PC-3 (cell line): Measurements from ENCODE around the gene TMC5. TPM values are rescaled to one million over a fixed set of nuclear protein-coding genes. Genes with fewer than 3 reads are reported as not detected.

Experiments
- ATAC-seq: fragments of 200-7000 bp; cut with Tn5 transposase; 2 replicates; pipeline ENCODE4 v1.9.1; 2020; ENCODE audit warnings: mild to moderate bottlenecking, moderate library complexity
- BruUV-seq: library from RNA; stranded (reverse); fragments of 400-500 nt; replicated peaks from 2 replicates; lab custom pipeline; 2021; lab: Mats Ljungman, UMichigan
- CTCF ChIA-PET: fragments of 300-600 bp; sonication (Branson Sonifier 250); formaldehyde crosslinking; loops from one replicate; lab custom pipeline; 2022; ENCODE audit warnings: antibody characterized with exemption; lab: Charles Lee
- POLR2A ChIA-PET: fragments of 300-600 bp; sonication (Branson Sonifier 250); formaldehyde crosslinking; loops from one replicate; lab custom pipeline; 2022; ENCODE audit warnings: antibody characterized with exemption; ENCODE audit not compliant: unreplicated experiment; lab: Charles Lee
- DNase-seq: peaks from one replicate; pipeline ENCODE4 v3.0.0-alpha.2; 2015
- H2AFZ ChIP-seq: fragments of 300-600 bp; sonication (generic); 2 replicates; pipeline ENCODE4 v1.6.0; 2016; ENCODE audit warnings: antibody characterized with exemption, low read length
- H3F3A ChIP-seq: fragments of 300-600 bp; sonication (generic); one replicate; pipeline ENCODE4 v1.6.0; 2017; ENCODE audit warnings: antibody characterized with exemption, low read length, control low read depth, mild to moderate bottlenecking; ENCODE audit not compliant: unreplicated experiment
- H3K27ac ChIP-seq: fragments of 300-600 bp; sonication (generic); 2 replicates; pipeline ENCODE4 v1.5.1; 2016; ENCODE audit warnings: mild to moderate bottlenecking, low read length
- H3K27me3 ChIP-seq: fragments of 300-600 bp; sonication (generic); 2 replicates; pipeline ENCODE4 v1.6.1; 2016; ENCODE audit warnings: low read length, mixed read lengths
- H3K36me3 ChIP-seq: fragments of 300-600 bp; sonication (generic); 2 replicates; pipeline ENCODE4 v1.6.1; 2016; ENCODE audit warnings: low read depth, mixed run types, low read length, mixed read lengths
- H3K4me1 ChIP-seq: fragments of 300-600 bp; sonication (generic); 2 replicates; pipeline ENCODE4 v1.5.1; 2016; ENCODE audit warnings: low read length; ENCODE audit not compliant: insufficient read depth
- H3K4me2 ChIP-seq: fragments of 300-600 bp; sonication (generic); 2 replicates; pipeline ENCODE4 v1.6.0; 2016; ENCODE audit warnings: low read length
- H3K4me3 ChIP-seq: fragments of 300-600 bp; sonication (generic); 2 replicates; pipeline ENCODE4 v1.5.1; 2016; ENCODE audit warnings: mild to moderate bottlenecking, low read length, mixed read lengths
- H3K79me2 ChIP-seq: fragments of 300-600 bp; sonication (generic); 2 replicates; pipeline ENCODE4 v1.6.1; 2017; ENCODE audit warnings: low read length, mixed read lengths
- H3K9ac ChIP-seq: fragments of 300-600 bp; sonication (generic); 2 replicates; pipeline ENCODE4 v1.6.0; 2016; ENCODE audit warnings: mild to moderate bottlenecking, low read length
- H3K9me2 ChIP-seq: fragments of 300-600 bp; sonication (generic); replicated peaks from 2 replicates; pipeline ENCODE4 v1.6.1; 2016; ENCODE audit warnings: mixed run types, low read length, mixed read lengths
- H3K9me3 ChIP-seq: fragments of 300-600 bp; sonication (generic); 2 replicates; pipeline ENCODE4 v1.6.1; 2016; ENCODE audit warnings: low read length, mixed read lengths
- H4K20me1 ChIP-seq: fragments of 300-600 bp; sonication (generic); 2 replicates; pipeline ENCODE4 v1.6.1; 2016; ENCODE audit warnings: low read length, mixed read lengths
- EZH2 ChIP-seq: fragments of 300-600 bp; sonication (generic); IDR thresholded peaks from one replicate; pipeline ENCODE4 v1.6.1; 2017; ENCODE audit warnings: antibody characterized with exemption, mild to moderate bottlenecking, low read length; ENCODE audit not compliant: unreplicated experiment
- EZH2phosphoT487 ChIP-seq: fragments of 300-600 bp; sonication (generic); IDR thresholded peaks from 2 replicates; pipeline ENCODE4 v1.6.1; 2018; ENCODE audit warnings: mild to moderate bottlenecking, antibody characterized with exemption, low read length, borderline replicate concordance
- intact Hi-C: fragments of 100-400 bp; cut with micrococcal nuclease; formaldehyde crosslinking; loops from 2 replicates; pipeline ENCODE4 v1.9.0; 2023
- total RNA-seq: library from RNA; depleted of rRNA; stranded (reverse); fragments of >200 nt; gene quantifications from 2 replicates; pipeline ENCODE4 v1.2.3, GENCODE V29; 2014
- TF ChIP-seq, protein P1 (sequence below): fragments of 300-600 bp; sonication (generic); conservative IDR thresholded peaks from 2 replicates; pipeline ENCODE4 v1.5.1; 2017; ENCODE audit warnings: antibody characterized with exemption, low read depth, mild to moderate bottlenecking, low read length

Gene TMC5
- total RNA-seq, 1 experiment from 2014 or later: 7.4 TPM

- H3K79me2 ChIP-seq: no peaks in the 10 kb centered on the region
- intact Hi-C loops: loop anchor here (5.0 kb wide), 2 partner anchors 198 to 213 kb away; partner anchors contain the start of gene SYT17
- H3F3A ChIP-seq: no peaks in the 10 kb centered on the region
- peaks cover 21% of the 10 kb centered on the region for H3K4me1 ChIP-seq
- no peak overlapping the region for H3K9ac ChIP-seq
- BruUV-seq: no TSS peak
- no peaks in the 10 kb centered on the region for H4K20me1 ChIP-seq
- no peaks in the 10 kb centered on the region for H3K27me3 ChIP-seq
- no peaks in the 10 kb centered on the region for H3K9me3 ChIP-seq
- POLR2A ChIA-PET: no interaction called here
- no peak overlapping the region for H3K4me3 ChIP-seq
- no peak overlapping the region for H3K27ac ChIP-seq
- no peak for DNase-seq
- no peak overlapping the region for H2AFZ ChIP-seq
- no peaks in the 10 kb centered on the region for H3K36me3 ChIP-seq
- CTCF ChIA-PET: no interaction called here
- TF ChIP-seq EZH2 (no peak), EZH2phosphoT487 (no peak)
- TF ChIP-seq, protein P1, sequence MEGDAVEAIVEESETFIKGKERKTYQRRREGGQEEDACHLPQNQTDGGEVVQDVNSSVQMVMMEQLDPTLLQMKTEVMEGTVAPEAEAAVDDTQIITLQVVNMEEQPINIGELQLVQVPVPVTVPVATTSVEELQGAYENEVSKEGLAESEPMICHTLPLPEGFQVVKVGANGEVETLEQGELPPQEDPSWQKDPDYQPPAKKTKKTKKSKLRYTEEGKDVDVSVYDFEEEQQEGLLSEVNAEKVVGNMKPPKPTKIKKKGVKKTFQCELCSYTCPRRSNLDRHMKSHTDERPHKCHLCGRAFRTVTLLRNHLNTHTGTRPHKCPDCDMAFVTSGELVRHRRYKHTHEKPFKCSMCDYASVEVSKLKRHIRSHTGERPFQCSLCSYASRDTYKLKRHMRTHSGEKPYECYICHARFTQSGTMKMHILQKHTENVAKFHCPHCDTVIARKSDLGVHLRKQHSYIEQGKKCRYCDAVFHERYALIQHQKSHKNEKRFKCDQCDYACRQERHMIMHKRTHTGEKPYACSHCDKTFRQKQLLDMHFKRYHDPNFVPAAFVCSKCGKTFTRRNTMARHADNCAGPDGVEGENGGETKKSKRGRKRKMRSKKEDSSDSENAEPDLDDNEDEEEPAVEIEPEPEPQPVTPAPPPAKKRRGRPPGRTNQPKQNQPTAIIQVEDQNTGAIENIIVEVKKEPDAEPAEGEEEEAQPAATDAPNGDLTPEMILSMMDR: no peak
- no peak overlapping the region for H3K4me2 ChIP-seq
- no peak for ATAC-seq
- H3K9me2 ChIP-seq: no peaks in the 10 kb centered on the region
Observed at GRCh38 chr16:19379838-19380237, 37.8 kb upstream of the TMC5 start.

DNA sequence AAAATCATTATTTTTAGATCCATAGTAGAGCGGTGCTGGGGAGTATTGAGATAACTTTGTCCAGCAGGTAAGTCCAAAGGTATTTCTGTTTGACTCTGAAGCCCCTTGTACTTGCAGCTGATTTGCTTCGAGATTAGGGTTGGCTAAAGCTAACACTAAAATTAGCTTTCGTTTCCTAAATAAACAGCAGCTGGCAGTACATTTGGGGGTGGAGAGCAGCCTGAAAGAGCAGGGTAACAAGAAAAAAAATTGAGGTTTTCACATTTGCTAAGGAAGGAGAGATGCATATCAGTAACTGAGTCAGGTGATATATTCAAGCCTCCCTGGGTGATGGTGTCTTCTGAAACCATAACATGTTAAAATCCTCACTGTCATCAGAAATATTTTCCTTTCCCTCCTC lies 37.4 kb upstream of the TMC5 start:
- Histone ChIP-seq H3K4me3 (no peak overlapping the region), H3K9me2 (no peaks in the 10 kb centered on the region), H3K27me3 (no peaks in the 10 kb centered on the region), H3K9ac (no peak overlapping the region), H3K27ac (no peak overlapping the region), H3K4me1 (peaks cover 26% of the 10 kb centered on the region), H2AFZ (no peak overlapping the region), H3K36me3 (no peaks in the 10 kb centered on the region), H3K9me3 (no peaks in the 10 kb centered on the region), H3F3A (no peaks in the 10 kb centered on the region), H4K20me1 (no peaks in the 10 kb centered on the region), H3K4me2 (no peak overlapping the region), H3K79me2 (no peaks in the 10 kb centered on the region)
- ChIA-PET POLR2A (interaction anchor here (0.6 kb wide), 1 partner anchor 25 kb away, joined by 6 read pairs; no protein-coding TSS in a partner anchor), CTCF (no interaction called here)
- no TSS peak for BruUV-seq
- TF ChIP-seq EZH2phosphoT487 (no peak), EZH2 (no peak)
- TF ChIP-seq, protein P1: no peak
- no peak for DNase-seq
- intact Hi-C loops: no loop called here
- ATAC-seq: no peak

DNA sequence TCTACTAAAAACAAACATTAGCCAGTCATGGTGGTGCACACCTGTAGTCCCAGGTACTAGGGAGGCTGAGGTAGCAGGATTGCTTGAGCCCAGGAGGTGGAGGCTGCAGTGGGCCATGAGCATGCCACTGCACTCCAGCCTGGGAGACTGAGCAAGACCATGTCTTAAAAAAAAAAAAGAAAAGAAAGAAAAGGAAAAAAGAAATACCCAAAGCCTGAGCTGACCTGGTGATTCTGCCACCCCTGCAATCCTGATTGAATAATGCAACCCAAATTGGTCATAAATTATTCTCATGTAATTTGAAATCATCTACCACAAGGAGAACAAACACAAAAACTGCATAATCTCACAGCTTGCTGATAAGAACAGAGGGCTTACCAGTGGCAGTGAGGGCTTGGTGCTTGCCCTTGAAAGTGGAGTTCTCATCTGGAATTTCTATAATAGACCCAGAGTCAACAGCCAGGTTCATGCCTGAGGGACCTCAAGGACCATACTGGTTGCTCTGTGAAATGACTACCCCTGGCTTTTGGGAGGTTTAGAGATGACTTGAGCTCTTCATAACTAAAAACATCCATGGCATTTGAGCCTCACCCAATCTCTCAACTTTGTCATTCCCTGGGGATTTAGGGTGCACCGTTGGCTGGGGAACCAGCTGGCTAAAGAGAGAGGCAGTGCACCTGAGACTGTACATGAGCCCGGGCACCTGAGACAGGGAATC lies 35.4 kb upstream of the TMC5 start:
- Histone ChIP-seq H3K4me2 (no peak overlapping the region), H3K4me3 (no peak overlapping the region), H3K9ac (no peak overlapping the region), H3K4me1 (peaks cover 28% of the 10 kb centered on the region), H3F3A (no peaks in the 10 kb centered on the region), H3K27ac (no peak overlapping the region), H3K36me3 (no peaks in the 10 kb centered on the region), H3K9me2 (no peaks in the 10 kb centered on the region), H4K20me1 (no peaks in the 10 kb centered on the region), H3K79me2 (no peaks in the 10 kb centered on the region), H2AFZ (no peak overlapping the region), H3K27me3 (no peaks in the 10 kb centered on the region), H3K9me3 (no peaks in the 10 kb centered on the region)
- DNase-seq: no peak
- BruUV-seq: no TSS peak
- CTCF ChIA-PET: no interaction called here
- ATAC-seq: no peak
- POLR2A ChIA-PET: no interaction called here
- TF ChIP-seq, protein P1: no peak
- TF ChIP-seq EZH2: no peak
- no peak for TF ChIP-seq EZH2phosphoT487
- intact Hi-C loops: no loop called here
